Left lobe of liver (tissue), 2 donors: ENCODE results near the gene COX5A. TPM values are rescaled to one million over a fixed set of nuclear protein-coding genes. Genes with fewer than 3 reads are reported as not detected.
"Not testable (repeated sequence)": the region's sequence is repeated elsewhere in the genome, so short reads cannot be mapped to it uniquely, and the experiment has no call there.

Experiments
- ATAC-seq: fragments of 200-7000 bp; cut with Tn5 transposase; one replicate; pipeline ENCODE4 v1.9.1; 2020; ENCODE audit warnings: mild to moderate bottlenecking, moderate library complexity
- DNase-seq: peaks from one replicate; pipeline ENCODE4 v3.0.0-alpha.2; 2020; ENCODE audit warnings: low spot score
- total RNA-seq: library from RNA; stranded (reverse); gene quantifications from one replicate; pipeline ENCODE4 v1.2.1, GENCODE V29; 2021
- donor health status: DM: no; HTN: no; CAD: no; lungs with moderate emphysema.
- donor health status: DM: no; HTN: yes; CAD: no.

Gene COX5A
- total RNA-seq, 1 donor from 2014 or later = 134 TPM

GRCh38 chr15:74902295-74903075, 35.4 kb downstream of the COX5A start:
- ATAC-seq = no peak
- DNase-seq = no peak

GRCh38 chr15:74901612-74902063, 36.2 kb downstream of the COX5A start:
- DNase-seq (peak; percentile 62), ATAC-seq (peak; percentile 78)

GRCh38 chr15:74897300-74897701, 40.6 kb downstream of the COX5A start:
- no peak for ATAC-seq
- DNase-seq = no peak

- no peak for DNase-seq
- ATAC-seq = no peak
These were observed 41.6 kb downstream of the COX5A start for GRCh38 chr15:74896316-74896715.

GRCh38 chr15:74895830-74896229, 42.0 kb downstream of the COX5A start:
- DNase-seq (no peak), ATAC-seq (no peak)

- not testable (repeated sequence) for DNase-seq, ATAC-seq
These were observed 43.5 kb downstream of the COX5A start for GRCh38 chr15:74894383-74894782.

- DNase-seq = no peak
- no peak for ATAC-seq
These were observed 44.2 kb downstream of the COX5A start for GRCh38 chr15:74893627-74894026.

GRCh38 chr15:74892931-74893330, 44.9 kb downstream of the COX5A start:
- DNase-seq (no peak), ATAC-seq (no peak)

- ATAC-seq (peak; percentile 64), DNase-seq (peak; percentile 88)
These were observed 45.6 kb downstream of the COX5A start for GRCh38 chr15:74892313-74892712.

GRCh38 chr15:74891469-74891868, 46.4 kb downstream of the COX5A start:
- DNase-seq = peak; percentile 75
- ATAC-seq = peak; percentile 50

GRCh38 chr15:74890665-74890960, 47.3 kb downstream of the COX5A start:
- ATAC-seq (no peak), DNase-seq (no peak)

- peak; percentile 90 for ATAC-seq
- DNase-seq = peak; percentile 85
These were observed 47.8 kb downstream of the COX5A start, which contains the start of gene MPI for GRCh38 chr15:74889883-74890664. TSS of gene MPI (plus strand) at chr15:74890042. CDS start at chr15:74890074, 32 bp downstream.

- ATAC-seq (no peak), DNase-seq (no peak)
These were observed 48.4 kb downstream of the COX5A start for GRCh38 chr15:74889390-74889882.

- ATAC-seq (no peak), DNase-seq (no peak)
These were observed 49.2 kb downstream of the COX5A start for GRCh38 chr15:74888716-74889115.

GRCh38 chr15:74887537-74888193, 50.2 kb downstream of the COX5A start:
- not testable (repeated sequence) for ATAC-seq, DNase-seq

- ATAC-seq = no peak
- DNase-seq = no peak
These were observed 52.4 kb downstream of the COX5A start for GRCh38 chr15:74885461-74885860.

GRCh38 chr15:74884428-74885223, 53.2 kb downstream of the COX5A start:
- no peak for DNase-seq
- ATAC-seq = no peak

- ATAC-seq = no peak
These were observed 55.3 kb downstream of the COX5A start for GRCh38 chr15:74882528-74882927.

GRCh38 chr15:74878273-74878672, 59.6 kb downstream of the COX5A start:
- no peak for ATAC-seq

More at GRCh38 chr15:74882528-74882927, 55.3 kb downstream of the COX5A start:
- no peak for DNase-seq

GRCh38 chr15:74873756-74874424, 64.0 kb downstream of the COX5A start:
- no peak for ATAC-seq
- DNase-seq = peak; percentile 61

More at GRCh38 chr15:74878273-74878672, 59.6 kb downstream of the COX5A start:
- DNase-seq = no peak
